Right cardiac atrium (tissue), 5 donors: ENCODE results near the gene NFYC. TPM values are rescaled to one million over a fixed set of nuclear protein-coding genes. Genes with fewer than 3 reads are reported as not detected.

Source experiments
- ATAC-seq, 2 donors: fragments of 200-7000 bp; cut with Tn5 transposase; one replicate each; pipeline versions ENCODE4 v1.8.0 to v1.9.1; 2020; ENCODE audit warnings: moderate library complexity in 2 of 2, mild to moderate bottlenecking in 1 of 2
- DNase-seq, 3 donors: peaks; one replicate each; pipeline ENCODE4 v3.0.0-alpha.2; 2020
- H3K27ac ChIP-seq: one replicate; pipeline ENCODE4 v1.5.1; 2013; ENCODE audit warnings: mild to moderate bottlenecking, low read length, control low read depth, moderate library complexity
- H3K27me3 ChIP-seq: one replicate; pipeline ENCODE4 v1.6.1; 2013; ENCODE audit not compliant: control insufficient read depth, insufficient read depth
- H3K4me1 ChIP-seq: one replicate; pipeline ENCODE4 v1.6.1; 2013; ENCODE audit warnings: low read length; ENCODE audit not compliant: control insufficient read depth, insufficient read depth
- H3K4me3 ChIP-seq: one replicate; pipeline ENCODE4 v1.5.1; 2013; ENCODE audit warnings: low read length, control low read depth
- H3K9me3 ChIP-seq: one replicate; pipeline ENCODE4 v1.6.1; 2013; ENCODE audit warnings: low read length; ENCODE audit not compliant: control insufficient read depth
- WGBS: extraction: QIAGEN DNeasy Blood & Tissue Kit; methylation state at CpG from one replicate; pipeline ENCODE4 v1.1.7; 2013; 5-methylcytosine and 5-hydroxymethylcytosine counted together
- intact Hi-C, 4 donors: fragments of 100-400 bp; cut with DNase I; formaldehyde crosslinking; loops; one replicate each; pipeline versions ENCODE4 v1.11.0 to v1.14.0; 2022 to 2023
- polyA plus RNA-seq: library from polyadenylated mRNA; stranded (reverse); fragments of 200-250 nt; gene quantifications from one replicate; pipeline ENCODE4 v1.2.3, GENCODE V29; 2013
- total RNA-seq, 4 donors: library from RNA; stranded (reverse); fragmentation: NEBNext Ultra II Directional; extraction: Animal tissue kit (Norgen Biotek cat#: 25700); gene quantifications; one replicate each; pipeline ENCODE4 v1.2.1, GENCODE V29; 2021
- donor health status: healthy with polysubstance abuse.
- donor health status: DM: no; HTN: yes; CAD: no.
- donor health status: DM: no; HTN: no; CAD: no.
- donor health status: DM: no; HTN: yes; CAD: no; lungs with severe emphysema.
- donor health status: DM: yes; HTN: yes; CAD: no.

Gene NFYC
- total and polyA plus RNA-seq, 5 donors, result 63.6 to 82.6 (median 78.0) TPM

GRCh38 chr1:40794974-40795715 is 103.6 kb downstream of the NFYC start:
- ATAC-seq, result no peak
- Histone ChIP-seq H3K27ac (no peak overlapping the region), H3K9me3 (no peaks in the 10 kb centered on the region), H3K27me3 (no peaks in the 10 kb centered on the region), H3K4me1 (peaks cover 5% of the 10 kb centered on the region), H3K4me3 (no peak overlapping the region)
- 86% methylated on average over 10 of the region's 10 CpGs for WGBS
- intact Hi-C loops, result no loop called here
- no peak for DNase-seq

- no peak overlapping the region for H3K27ac ChIP-seq
- no peaks in the 10 kb centered on the region for H3K9me3 ChIP-seq
- no peak overlapping the region for H3K4me3 ChIP-seq
- DNase-seq (peak in 2 of 3 donors; percentile 12 to 18), ATAC-seq (no peak)
- no peaks in the 10 kb centered on the region for H3K27me3 ChIP-seq
- 63% methylated on average over 13 of the region's 13 CpGs for WGBS
- peaks cover 5% of the 10 kb centered on the region for H3K4me1 ChIP-seq
- intact Hi-C loops, result no loop called here
Measured at GRCh38 chr1:40795811-40796586, 104.5 kb downstream of the NFYC start.

- H3K27me3 ChIP-seq, result no peaks in the 10 kb centered on the region
- intact Hi-C loops, result no loop called here
- WGBS, result 61% methylated on average over 9 of the region's 9 CpGs
- H3K4me3 ChIP-seq, result no peak overlapping the region
- no peak overlapping the region for H3K27ac ChIP-seq
- DNase-seq (peak; percentile 63 to 76 (median 74)), ATAC-seq (peak; percentile 74 to 76)
- H3K9me3 ChIP-seq, result no peaks in the 10 kb centered on the region
- peaks cover 8% of the 10 kb centered on the region for H3K4me1 ChIP-seq
Measured at GRCh38 chr1:40796939-40797667, 105.6 kb downstream of the NFYC start.

GRCh38 chr1:40797668-40798010 is 106.1 kb downstream of the NFYC start:
- intact Hi-C loops, result no loop called here
- Histone ChIP-seq H3K4me3 (no peak overlapping the region), H3K9me3 (no peaks in the 10 kb centered on the region), H3K27ac (no peak overlapping the region), H3K27me3 (no peaks in the 10 kb centered on the region), H3K4me1 (peaks cover 8% of the 10 kb centered on the region)
- peak in 1 of 3 donors; percentile 25 for DNase-seq
- no peak for ATAC-seq
- 94% methylated on average over 3 of the region's 3 CpGs for WGBS

GRCh38 chr1:40798366-40799281 is 107.1 kb downstream of the NFYC start:
- H3K27me3 ChIP-seq, result no peaks in the 10 kb centered on the region
- intact Hi-C loops, result no loop called here
- no peaks in the 10 kb centered on the region for H3K9me3 ChIP-seq
- no peak overlapping the region for H3K27ac ChIP-seq
- ATAC-seq (no peak), DNase-seq (peak in 2 of 3 donors; percentile 53 to 60)
- H3K4me1 ChIP-seq, result peaks cover 8% of the 10 kb centered on the region
- 82% methylated on average over 8 of the region's 8 CpGs for WGBS
- H3K4me3 ChIP-seq, result no peak overlapping the region

GRCh38 chr1:40799351-40799867 is 107.9 kb downstream of the NFYC start:
- no peak for ATAC-seq
- Histone ChIP-seq H3K27me3 (no peaks in the 10 kb centered on the region), H3K4me3 (no peak overlapping the region), H3K27ac (no peak overlapping the region), H3K4me1 (peaks cover 8% of the 10 kb centered on the region), H3K9me3 (no peaks in the 10 kb centered on the region)
- 49% methylated on average over 9 of the region's 9 CpGs for WGBS
- DNase-seq, result peak; percentile 62 to 86 (median 83)
- intact Hi-C loops, result no loop called here

- DNase-seq (no peak), ATAC-seq (no peak)
- Histone ChIP-seq H3K27me3 (no peaks in the 10 kb centered on the region), H3K27ac (no peak overlapping the region), H3K9me3 (no peaks in the 10 kb centered on the region), H3K4me1 (peaks cover 8% of the 10 kb centered on the region), H3K4me3 (no peak overlapping the region)
- intact Hi-C loops, result no loop called here
- 84% methylated on average over 3 of the region's 3 CpGs for WGBS
Measured at GRCh38 chr1:40801742-40802077, 110.2 kb downstream of the NFYC start.

- DNase-seq, result peak; percentile 90 to 96 (median 95)
- intact Hi-C loops, result no loop called here
- H3K27ac ChIP-seq, result peak overlapping the region; percentile 19
- H3K9me3 ChIP-seq, result no peaks in the 10 kb centered on the region
- H3K4me3 ChIP-seq, result peak overlapping the region; percentile 22
- peaks cover 13% of the 10 kb centered on the region for H3K4me1 ChIP-seq
- peak; percentile 87 to 89 for ATAC-seq
- 6% methylated on average over 56 of the region's 56 CpGs for WGBS
- no peaks in the 10 kb centered on the region for H3K27me3 ChIP-seq
Measured at GRCh38 chr1:40802078-40802741, 110.7 kb downstream of the NFYC start.

GRCh38 chr1:40802742-40803113 is 111.2 kb downstream of the NFYC start:
- DNase-seq, result no peak
- intact Hi-C loops, result no loop called here
- Histone ChIP-seq H3K27me3 (no peaks in the 10 kb centered on the region), H3K4me3 (peak overlapping the region; percentile 9), H3K4me1 (peaks cover 16% of the 10 kb centered on the region), H3K9me3 (no peaks in the 10 kb centered on the region), H3K27ac (peak overlapping the region; percentile 14)
- ATAC-seq, result no peak
- 47% methylated on average over 4 of the region's 4 CpGs for WGBS

- intact Hi-C loops, result no loop called here
- no peak overlapping the region for H3K27ac ChIP-seq
Measured at GRCh38 chr1:40803447-40803846, 111.9 kb downstream of the NFYC start.

More at GRCh38 chr1:40803447-40803846, 111.9 kb downstream of the NFYC start:
- DNase-seq (no peak), ATAC-seq (no peak)
- H3K27me3 ChIP-seq, result no peaks in the 10 kb centered on the region
- no peaks in the 10 kb centered on the region for H3K9me3 ChIP-seq
- peaks cover 19% of the 10 kb centered on the region for H3K4me1 ChIP-seq
- no peak overlapping the region for H3K4me3 ChIP-seq
- 87% methylated on average over 3 of the region's 3 CpGs for WGBS
